SK-N-SH (cell line): ENCODE results near the gene KRT85.

Experiments used
- CTCF ChIP-seq: fragments of 200-600 bp; sonication (generic); IDR thresholded peaks from 2 replicates; pipeline ENCODE4 v1.6.1; 2017; ENCODE audit warnings: antibody characterized with exemption, mild to moderate bottlenecking, moderate library complexity
- ELF1 ChIP-seq: IDR thresholded peaks from 2 replicates; pipeline ENCODE4 v1.4.0; 2012
- EZH2phosphoT487 ChIP-seq: fragments of 200-600 bp; sonication (generic); IDR thresholded peaks from 2 replicates; pipeline ENCODE4 v1.6.1; 2017; ENCODE audit warnings: low read depth, mixed run types, mild to moderate bottlenecking, antibody characterized with exemption, moderate library complexity, borderline replicate concordance
- FOSL2 ChIP-seq: IDR thresholded peaks from 2 replicates; pipeline ENCODE4 v1.4.0; 2012; ENCODE audit warnings: low read depth, mild to moderate bottlenecking, moderate library complexity, borderline replicate concordance
- GABPA ChIP-seq: IDR thresholded peaks from 2 replicates; pipeline ENCODE4 v1.4.0; 2012; ENCODE audit warnings: low read depth, mild to moderate bottlenecking
- JUND ChIP-seq: IDR thresholded peaks from 2 replicates; pipeline ENCODE4 v1.4.0; 2012
- NFIC ChIP-seq: IDR thresholded peaks from 2 replicates; pipeline ENCODE4 v1.4.0; 2012; ENCODE audit warnings: borderline replicate concordance
- REST ChIP-seq: IDR thresholded peaks from 2 replicates; pipeline ENCODE4 v1.6.1; 2012; ENCODE audit warnings: mild to moderate bottlenecking, low read depth, low read length, moderate library complexity
- RFX5 ChIP-seq: IDR thresholded peaks from 2 replicates; pipeline ENCODE4 v1.6.1; 2012; ENCODE audit warnings: mild to moderate bottlenecking, improper control_type of control experiment, low read length
- SMC3 ChIP-seq: IDR thresholded peaks from 2 replicates; pipeline ENCODE4 v1.6.1; 2012; ENCODE audit warnings: low read depth, low read length, improper control_type of control experiment
- TAF1 ChIP-seq: IDR thresholded peaks from 2 replicates; pipeline ENCODE4 v1.6.1; 2012; ENCODE audit warnings: low read depth, mild to moderate bottlenecking, low read length, moderate library complexity, borderline replicate concordance
- USF1 ChIP-seq: IDR thresholded peaks from 2 replicates; pipeline ENCODE4 v1.4.0; 2012; ENCODE audit warnings: low read depth, borderline replicate concordance
- USF2 ChIP-seq: fragments of 150-350 bp; IDR thresholded peaks from 2 replicates; pipeline ENCODE4 v1.6.1; 2017; ENCODE audit warnings: antibody characterized with exemption, low read length, low read depth, borderline replicate concordance
- TF ChIP-seq, protein P1 (sequence below): IDR thresholded peaks from 2 replicates; pipeline ENCODE4; 2012

DNA sequence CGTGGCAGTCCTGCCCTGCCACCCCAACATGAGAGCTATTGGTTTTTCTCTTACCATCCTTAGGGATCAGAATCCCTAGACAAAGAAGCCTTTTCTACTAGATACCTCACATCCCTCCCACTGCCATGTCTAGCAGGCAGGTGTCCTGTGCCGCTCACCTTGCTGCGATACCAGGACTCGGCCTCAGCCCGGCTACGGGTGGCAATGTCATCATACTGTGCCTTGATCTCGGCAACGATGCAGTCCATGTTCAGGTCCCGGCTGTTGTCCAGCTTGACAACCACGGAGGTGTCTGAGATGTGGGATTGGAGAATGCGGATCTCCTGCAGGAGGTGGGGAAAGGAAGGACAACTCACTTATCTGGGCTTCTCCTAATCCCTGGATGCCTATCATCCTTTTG, 50.6 kb downstream of the KRT85 start:
- TF ChIP-seq, protein P1, sequence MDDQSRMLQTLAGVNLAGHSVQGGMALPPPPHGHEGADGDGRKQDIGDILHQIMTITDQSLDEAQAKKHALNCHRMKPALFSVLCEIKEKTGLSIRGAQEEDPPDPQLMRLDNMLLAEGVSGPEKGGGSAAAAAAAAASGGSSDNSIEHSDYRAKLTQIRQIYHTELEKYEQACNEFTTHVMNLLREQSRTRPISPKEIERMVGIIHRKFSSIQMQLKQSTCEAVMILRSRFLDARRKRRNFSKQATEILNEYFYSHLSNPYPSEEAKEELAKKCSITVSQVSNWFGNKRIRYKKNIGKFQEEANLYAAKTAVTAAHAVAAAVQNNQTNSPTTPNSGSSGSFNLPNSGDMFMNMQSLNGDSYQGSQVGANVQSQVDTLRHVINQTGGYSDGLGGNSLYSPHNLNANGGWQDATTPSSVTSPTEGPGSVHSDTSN: no peak
- no peak for TF ChIP-seq TAF1
- no peak for TF ChIP-seq CTCF
- TF ChIP-seq EZH2phosphoT487: no peak
- no peak for TF ChIP-seq RFX5
- TF ChIP-seq NFIC: no peak
- TF ChIP-seq SMC3: no peak
- no peak for TF ChIP-seq JUND
- no peak for TF ChIP-seq USF2
- no peak for TF ChIP-seq REST
- TF ChIP-seq GABPA: no peak
- TF ChIP-seq ELF1: no peak
- TF ChIP-seq FOSL2: no peak
- no peak for TF ChIP-seq USF1
